Choroid plexus epithelial cell (primary cell): Measurements from ENCODE around the gene COL19A1.
A peak's percentile ranks its signal among the peaks of the same experiment; 100 is the strongest.

ENCODE experiments used
- DNase-seq: peaks from one replicate; pipeline ENCODE4 v3.0.0-alpha.2; 2010; ENCODE audit warnings: low read depth
- H3K4me3 ChIP-seq: 2 replicates; pipeline ENCODE4 v1.5.1; 2011; ENCODE audit warnings: low read depth, mild to moderate bottlenecking, control low read depth, low read length, moderate library complexity
- TF ChIP-seq, protein P1 (sequence below): conservative IDR thresholded peaks from 2 replicates; pipeline ENCODE4 v1.5.1; 2011; ENCODE audit warnings: low read depth, mild to moderate bottlenecking, control low read depth, inconsistent platforms, low read length, moderate library complexity

The COL19A1 gene

GRCh38 chr6:70110126-70111022 lies 244.0 kb downstream of the COL19A1 start:
- TF ChIP-seq, protein P1, sequence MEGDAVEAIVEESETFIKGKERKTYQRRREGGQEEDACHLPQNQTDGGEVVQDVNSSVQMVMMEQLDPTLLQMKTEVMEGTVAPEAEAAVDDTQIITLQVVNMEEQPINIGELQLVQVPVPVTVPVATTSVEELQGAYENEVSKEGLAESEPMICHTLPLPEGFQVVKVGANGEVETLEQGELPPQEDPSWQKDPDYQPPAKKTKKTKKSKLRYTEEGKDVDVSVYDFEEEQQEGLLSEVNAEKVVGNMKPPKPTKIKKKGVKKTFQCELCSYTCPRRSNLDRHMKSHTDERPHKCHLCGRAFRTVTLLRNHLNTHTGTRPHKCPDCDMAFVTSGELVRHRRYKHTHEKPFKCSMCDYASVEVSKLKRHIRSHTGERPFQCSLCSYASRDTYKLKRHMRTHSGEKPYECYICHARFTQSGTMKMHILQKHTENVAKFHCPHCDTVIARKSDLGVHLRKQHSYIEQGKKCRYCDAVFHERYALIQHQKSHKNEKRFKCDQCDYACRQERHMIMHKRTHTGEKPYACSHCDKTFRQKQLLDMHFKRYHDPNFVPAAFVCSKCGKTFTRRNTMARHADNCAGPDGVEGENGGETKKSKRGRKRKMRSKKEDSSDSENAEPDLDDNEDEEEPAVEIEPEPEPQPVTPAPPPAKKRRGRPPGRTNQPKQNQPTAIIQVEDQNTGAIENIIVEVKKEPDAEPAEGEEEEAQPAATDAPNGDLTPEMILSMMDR = no peak
- no peak overlapping the region for H3K4me3 ChIP-seq
- peak; percentile 8 for DNase-seq

DNA sequence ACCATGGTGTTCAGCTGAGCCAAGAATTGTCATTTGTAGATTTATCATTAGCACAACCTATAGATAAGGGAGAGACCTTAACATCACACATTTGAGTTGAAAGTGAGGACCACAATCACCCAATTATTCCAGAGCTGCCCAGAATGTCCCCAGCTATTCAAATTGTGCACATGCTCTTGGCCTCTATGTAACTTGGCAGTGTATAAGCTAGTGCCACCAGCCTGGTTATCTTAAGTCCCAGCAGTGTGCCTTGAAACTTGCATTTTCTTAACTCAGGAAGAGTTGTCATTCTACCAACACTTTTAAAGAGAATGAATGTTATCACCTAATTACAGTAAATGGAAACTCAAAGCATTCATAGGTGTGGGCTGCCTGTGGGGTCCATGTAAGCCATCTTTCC lies 245.4 kb downstream of the COL19A1 start:
- no peak overlapping the region for H3K4me3 ChIP-seq
- DNase-seq = no peak
- TF ChIP-seq, protein P1 = no peak

GRCh38 chr6:70112716-70113115 lies 246.4 kb downstream of the COL19A1 start:
- no peak for DNase-seq
- H3K4me3 ChIP-seq = no peak overlapping the region
- TF ChIP-seq, protein P1 = no peak

GRCh38 chr6:70113171-70113570 lies 246.8 kb downstream of the COL19A1 start:
- H3K4me3 ChIP-seq = no peak overlapping the region
- DNase-seq = no peak
- TF ChIP-seq, protein P1 = no peak

DNA sequence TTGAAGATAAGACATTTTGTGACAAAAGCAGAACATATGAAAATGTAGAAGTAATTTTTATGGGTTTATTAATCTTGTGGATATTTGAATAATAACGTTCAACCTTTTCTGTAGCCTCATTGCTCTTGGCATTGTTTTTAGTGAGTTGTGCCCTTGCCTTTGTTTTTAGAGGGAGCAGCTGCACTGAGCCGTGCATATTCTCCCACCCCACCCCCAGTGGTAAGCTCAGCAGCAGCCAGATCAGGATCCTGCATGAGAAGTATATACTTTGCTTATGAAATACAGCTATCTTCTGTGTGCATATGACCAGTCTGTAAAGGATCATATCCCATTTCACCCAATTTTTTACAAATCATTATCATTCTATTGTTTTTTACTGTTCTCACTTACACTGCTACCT lies 252.3 kb downstream of the COL19A1 start:
- TF ChIP-seq, protein P1 = no peak
- DNase-seq = no peak
- H3K4me3 ChIP-seq = no peak overlapping the region

GRCh38 chr6:70119218-70119835 lies 253.0 kb downstream of the COL19A1 start:
- TF ChIP-seq, protein P1 = no peak
- DNase-seq = no peak

More at GRCh38 chr6:70119218-70119835, 253.0 kb downstream of the COL19A1 start:
- H3K4me3 ChIP-seq = no peak overlapping the region
